Adrenal gland (tissue), 19 donors: ENCODE results near the gene COL5A1. TPM values are rescaled to one million over a fixed set of nuclear protein-coding genes. Genes with fewer than 3 reads are reported as not detected.

Experiments
- DNase-seq, 7 donors: peaks; one replicate each; pipeline ENCODE4 v3.0.0-alpha.2; 2019 to 2020
- H3K27ac ChIP-seq, 5 donors: fragments of 200-600 bp; sonication (generic) in 4 of 5; 1 replicate in 3 of 5; 2 replicates in 2 of 5; pipeline versions ENCODE4 v1.5.1 to v1.8.0; 2016 to 2020; ENCODE audit warnings: mild to moderate bottlenecking in 1 of 5
- H3K27me3 ChIP-seq: fragments of 200-600 bp; 2 replicates; pipeline ENCODE4 v1.8.0; 2021
- H3K36me3 ChIP-seq, 2 donors: fragments of 200-600 bp; replicated peaks in 1 of 2; 1 replicate in 1 of 2; 2 replicates in 1 of 2; pipeline versions ENCODE4 v1.5.1 to v1.8.0; 2018 to 2022
- H3K4me1 ChIP-seq, 2 donors: fragments of 200-600 bp; replicated peaks in 1 of 2; 1 replicate in 1 of 2; 2 replicates in 1 of 2; pipeline versions ENCODE4 v1.5.1 to v1.8.0; 2018 to 2021
- H3K4me3 ChIP-seq, 4 donors: fragments of 200-600 bp; sonication (generic) in 3 of 4; one replicate each; pipeline ENCODE4 v1.5.1; 2016 to 2018
- H3K9me3 ChIP-seq, 3 donors: fragments of 200-600 bp; sonication (generic) in 1 of 3; replicated peaks in 1 of 3; 1 replicate in 2 of 3; 2 replicates in 1 of 3; pipeline versions ENCODE4 v1.5.1 to v1.8.0; 2016 to 2021
- CTCF ChIP-seq, 6 experiments: fragments of 450-650 bp in 4 of 6; fragments of 200-600 bp in 2 of 6; sonication (generic) in 1 of 6; IDR thresholded peaks; 1 replicate in 5 of 6; 2 replicates in 1 of 6; pipeline versions ENCODE4 v1.5.1 to v1.8.0; 2016 to 2021; ENCODE audit warnings: antibody characterized with exemption in 6 of 6, mild to moderate bottlenecking in 2 of 6, moderate library complexity in 1 of 6
- POLR2A ChIP-seq, 2 donors: fragments of 450-650 bp; IDR thresholded peaks; one replicate each; pipeline ENCODE4 v1.6.1; 2017; ENCODE audit warnings: antibody characterized with exemption in 2 of 2, mild to moderate bottlenecking in 2 of 2, moderate library complexity in 1 of 2
- WGBS, 4 donors: extraction: QIAGEN DNeasy Blood & Tissue Kit in 2 of 4; methylation state at CpG; one replicate each; pipeline versions ENCODE4 v1.1.5 to v1.1.7; 2013 to 2017; 5-methylcytosine and 5-hydroxymethylcytosine counted together
- intact Hi-C, 2 donors: fragments of 100-400 bp; cut with DNase I; formaldehyde crosslinking; loops; one replicate each; pipeline versions ENCODE4 v1.14.1 to v1.15.0; 2022 to 2023
- long read RNA-seq, 10 donors: library from polyadenylated mRNA in 3 of 10; unstranded in 2 of 10; stranded (forward) in 1 of 10; transcript quantifications; one replicate each; pipeline ENCODE4 v2.0.0 and lab custom pipeline, GENCODE V29; 2021 to 2026
- polyA plus RNA-seq, 3 donors: library from polyadenylated mRNA; stranded (reverse); fragments of 200-250 nt in 2 of 3; fragments of 350-450 nt in 1 of 3; fragmentation: Illumina TruSeq in 1 of 3; extraction: RNeasy Lipid Tissue Mini Kit (QIAGEN cat#74804) in 1 of 3; gene quantifications; one replicate each; pipeline ENCODE4 v1.2.3, GENCODE V29; 2013 to 2014
- total RNA-seq, 9 donors: library from RNA; depleted of rRNA in 4 of 9; stranded (reverse); fragments of >200 nt in 4 of 9; fragments of 120-200 nt in 1 of 9; fragmentation: NEBNext Ultra II Directional in 1 of 9; extraction: Animal tissue kit (Norgen Biotek cat#: 25700) in 1 of 9; gene quantifications; one replicate each; pipeline versions ENCODE4 v1.1.0 to v1.2.4, GENCODE V29; 2013 to 2023
- donor health status: healthy with polysubstance abuse.
- donor health status: Bipolar disorder and iron deficiency.
- donor health status: DM: yes; HTN: yes; CAD: no.
- donor health status: DM: no; HTN: no; CAD: no.
- donor health status: DM: no; HTN: no; CAD: no.
- donor health status: DM: yes; HTN: yes; CAD: no.

COL5A1 gene
- total RNA-seq (10 to 100 TPM; 13.6 to 45.5 (median 29.9) TPM), polyA plus RNA-seq (10 to 100 TPM in 2 of 3 donors, 1 to 10 TPM in 1; 3.5 to 44.3 (median 14.1) TPM)
- long read RNA-seq, donor 1, result 0 reads
- long read RNA-seq, donor 2, result 0 reads
- long read RNA-seq, donor 3, result 0 reads
- long read RNA-seq, donor 4, partial matches to known transcripts, result 0 of 6 reads
- long read RNA-seq, donor 4, other reads (novel, unspliced or antisense), result 6 of 6 reads
- long read RNA-seq, donor 5, full-length matches to known transcripts, result 1 of 37 reads
- long read RNA-seq, donor 5, partial matches to known transcripts, result 34 of 37 reads
- long read RNA-seq, donor 5, other reads (novel, unspliced or antisense), result 2 of 37 reads
- long read RNA-seq, donor 6, partial matches to known transcripts, result 1 of 8 reads
- long read RNA-seq, donor 6, other reads (novel, unspliced or antisense), result 7 of 8 reads
- long read RNA-seq, donor 7, partial matches to known transcripts, result 6 of 6 reads
- long read RNA-seq, donor 7, other reads (novel, unspliced or antisense), result 0 of 6 reads
- long read RNA-seq, donor 8, full-length matches to known transcripts, result 1 of 1 reads
- long read RNA-seq, donor 8, partial matches to known transcripts, result 0 of 1 reads
- long read RNA-seq, donor 8, other reads (novel, unspliced or antisense), result 0 of 1 reads
- long read RNA-seq, donor 9, result 0 reads
- long read RNA-seq, donor 10, partial matches to known transcripts, result 5 of 5 reads
- long read RNA-seq, donor 10, other reads (novel, unspliced or antisense), result 0 of 5 reads

DNA sequence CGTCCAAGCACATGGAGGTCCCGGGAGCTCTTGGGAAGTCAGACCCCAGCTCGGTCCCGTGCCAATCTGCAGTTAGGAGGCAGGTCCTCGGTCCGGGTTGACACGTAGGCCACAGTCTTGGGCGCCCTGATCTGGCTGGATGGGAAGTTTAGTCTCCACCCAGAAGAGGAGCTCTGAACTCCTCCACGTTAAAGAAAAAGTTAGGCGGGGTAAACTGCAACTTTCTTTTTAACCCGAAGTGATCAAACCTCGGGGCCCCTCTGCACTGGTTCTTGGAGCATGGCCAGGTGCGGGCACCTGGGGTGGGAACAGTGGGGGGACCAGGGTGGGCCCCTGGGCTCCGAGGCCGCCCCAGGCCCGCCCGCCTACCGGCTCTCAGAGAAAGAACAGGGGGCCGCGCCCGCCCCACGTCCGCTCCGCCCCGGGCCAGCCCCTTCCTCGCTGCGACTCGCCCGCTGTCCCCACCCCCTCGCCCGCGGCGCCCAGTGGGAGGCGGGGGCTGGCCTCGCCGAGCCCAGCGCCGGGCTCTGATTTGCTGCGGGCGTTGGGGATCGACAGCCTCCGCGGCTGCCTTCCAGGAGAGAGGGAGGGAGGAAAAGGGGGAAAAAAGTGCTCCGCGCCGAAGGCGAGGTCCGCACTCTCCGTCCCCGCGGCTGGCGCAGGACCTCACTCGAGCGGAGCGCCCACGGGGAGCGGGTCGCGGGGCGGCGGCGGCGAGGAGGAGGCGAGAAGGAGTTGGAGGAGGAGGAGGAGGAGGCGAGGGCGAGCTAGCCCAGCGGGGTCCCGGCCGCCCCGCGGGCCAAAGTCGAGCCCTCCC, at the start of gene COL5A1:
Gene COL5A1, plus strand, starts transcription at position 631 of the 817 bp plus-strand sequence. CDS start 385 bp downstream, outside the sequence.
- H3K27me3 ChIP-seq, result no peaks in the 10 kb centered on the region
- H3K4me3 ChIP-seq, result peak within 1 kb of the TSS in 2 of 4 donors; percentile 31 to 88
- TF ChIP-seq CTCF (IDR thresholded peaks at IDR 0.05), result peak in 5 of 6 experiments; percentile 27 to 47 (median 29)
- peak; percentile 45 to 86 for TF ChIP-seq POLR2A (IDR thresholded peaks at IDR 0.05)
- H3K4me1 ChIP-seq, result peaks cover 27 to 42% of the 10 kb centered on the region in 2 donors
- no peaks in the 10 kb centered on the region for H3K9me3 ChIP-seq
- whole genome bisulfite sequencing, 4 donors, result 1 to 5% (median 2%) methylated on average over 14 to 72 of the region's 72 CpGs
- peak within 1 kb of the TSS in 4 of 5 donors; percentile 55 to 91 (median 84) for H3K27ac ChIP-seq
- no peaks in the 10 kb centered on the region for H3K36me3 ChIP-seq
- intact Hi-C loops, result no loop called here
- peak; percentile 88 to 94 (median 91) for DNase-seq

- no peak overlapping the region for H3K4me3 ChIP-seq
- intact Hi-C loops, result no loop called here
- H3K27me3 ChIP-seq, result no peaks in the 10 kb centered on the region
- H3K9me3 ChIP-seq, result no peaks in the 10 kb centered on the region
- no peak for TF ChIP-seq CTCF (IDR thresholded peaks at IDR 0.05)
- no peak for TF ChIP-seq POLR2A (IDR thresholded peaks at IDR 0.05)
- WGBS, 4 donors, result 65 to 81% (median 78%) methylated on average over 17 to 34 of the region's 34 CpGs
- DNase-seq, result peak in 1 of 7 donors; percentile 49
- H3K27ac ChIP-seq, result no peak overlapping the region
- no peaks in the 10 kb centered on the region for H3K4me1 ChIP-seq
- no peaks in the 10 kb centered on the region for H3K36me3 ChIP-seq
Measured at GRCh38 chr9:134592018-134592818, 49.4 kb upstream of the COL5A1 start.

- no peak overlapping the region for H3K27ac ChIP-seq
- intact Hi-C loops, result no loop called here
- WGBS, 4 donors, result 81 to 93% (median 83%) methylated on average over 6 to 9 of the region's 9 CpGs
Measured at GRCh38 chr9:134592819-134593200, 48.8 kb upstream of the COL5A1 start.

More at GRCh38 chr9:134592819-134593200, 48.8 kb upstream of the COL5A1 start:
- Histone ChIP-seq H3K36me3 (no peaks in the 10 kb centered on the region), H3K27me3 (no peaks in the 10 kb centered on the region), H3K4me3 (no peak overlapping the region), H3K9me3 (no peaks in the 10 kb centered on the region), H3K4me1 (no peaks in the 10 kb centered on the region)
- DNase-seq, result peak in 1 of 7 donors; percentile 7
- TF ChIP-seq POLR2A (IDR thresholded peaks at IDR 0.05) (no peak), CTCF (IDR thresholded peaks at IDR 0.05) (no peak)
